ENCODE measurements around the gene AQR. TPM values are rescaled to one million over a fixed set of nuclear protein-coding genes. Genes with fewer than 3 reads are reported as not detected.
A peak's percentile ranks its signal among the peaks of the same experiment; 100 is the strongest.

Gene AQR
- 54.4 and 58.5 TPM in 2 replicates for total RNA-seq (2021)
- long read RNA-seq, full-length matches to known transcripts, result 34 of 84 reads
- long read RNA-seq, partial matches to known transcripts, result 34 of 84 reads
- long read RNA-seq, other reads (novel, unspliced or antisense), result 16 of 84 reads

DNA sequence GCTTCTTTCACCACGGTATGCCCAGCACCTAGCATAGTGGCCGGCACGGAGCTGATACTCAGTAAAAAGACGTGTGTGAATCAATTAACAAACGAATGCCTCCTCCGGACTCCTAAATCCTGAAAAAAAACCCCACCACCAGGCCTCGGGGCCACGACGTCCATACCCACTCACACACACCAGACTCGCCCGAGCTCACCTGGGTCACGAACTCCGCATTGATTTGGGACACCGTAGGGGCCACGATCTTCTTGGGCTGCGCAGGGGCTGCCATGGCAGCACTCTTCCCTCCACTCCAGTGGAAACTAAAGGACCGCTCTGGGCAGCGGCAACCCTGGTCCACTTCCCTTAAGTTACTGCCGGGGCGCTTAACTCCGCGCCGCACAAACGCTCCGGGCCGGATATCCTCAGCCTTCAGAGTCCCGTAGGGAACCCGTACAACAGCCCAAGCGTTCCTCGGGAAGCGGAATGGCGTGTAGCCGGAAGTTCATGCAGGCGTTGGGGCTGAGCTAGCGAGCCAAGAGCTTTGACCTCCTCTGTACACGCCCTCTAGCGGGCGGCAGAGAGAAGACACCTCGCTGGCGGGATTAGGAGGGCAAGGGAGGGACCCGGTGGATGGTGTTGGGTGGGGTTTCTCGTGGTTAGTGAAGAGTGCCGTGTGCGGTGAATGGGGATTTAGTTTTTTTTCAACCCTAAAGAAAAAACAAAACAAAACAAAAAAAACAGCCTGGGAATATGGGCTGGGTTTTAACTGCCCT, at the start of gene AQR:
Gene AQR (minus strand): TSS at position 403 of the 758 bp plus-strand sequence. CDS start 129 bp downstream, at position 274.
- Histone ChIP-seq H3K56ac (ENCODE audit: insufficient read length, low read depth, low read length) (no peak within 1 kb of the TSS), H3K23ac (ENCODE audit: insufficient read length, low read depth, low read length) (no peak within 1 kb of the TSS), H3T11ph (ENCODE audit: low read length) (no peak within 1 kb of the TSS), H3K27ac (ENCODE audit: insufficient read length, low read depth, low read length) (peak within 1 kb of the TSS; percentile 39), H2BK20ac (ENCODE audit: low read depth, low read length, poor library complexity, severe bottlenecking) (no peak within 1 kb of the TSS), H3K9me3 (ENCODE audit: control insufficient read depth, low read depth, low read length) (no peaks in the 10 kb centered on the region), H3K4me2 (ENCODE audit: insufficient read depth, insufficient read length, low read length) (peak within 1 kb of the TSS; percentile 95), H2BK5ac (ENCODE audit: insufficient read length, low read length) (no peak within 1 kb of the TSS), H4K20me1 (ENCODE audit: control insufficient read depth, insufficient read depth, insufficient read length) (no peaks in the 10 kb centered on the region), H3K4ac (ENCODE audit: low read depth, low read length) (no peak within 1 kb of the TSS), H2BK15ac (ENCODE audit: low read depth, low read length) (no peak within 1 kb of the TSS), H2BK12ac (ENCODE audit: insufficient read length, low read depth, low read length) (no peak within 1 kb of the TSS), H4K5ac (ENCODE audit: insufficient read length, low read depth, low read length) (no peak within 1 kb of the TSS), H3K79me1 (ENCODE audit: insufficient read depth, low read depth, low read length, poor library complexity, severe bottlenecking) (no peaks in the 10 kb centered on the region), H3K23me2 (ENCODE audit: insufficient read length, low read depth, low read length, poor library complexity, severe bottlenecking) (peaks cover 7% of the 10 kb centered on the region), H2BK120ac (ENCODE audit: low read depth, low read length, poor library complexity, severe bottlenecking) (no peak within 1 kb of the TSS), H4K91ac (ENCODE audit: insufficient read length, low read depth, low read length) (no peak within 1 kb of the TSS), H2AFZ (ENCODE audit: low read length) (no peak within 1 kb of the TSS), H3K4me1 (ENCODE audit: insufficient read depth, low read length) (no peaks in the 10 kb centered on the region), H3K27me3 (ENCODE audit: insufficient read depth, low read length) (no peaks in the 10 kb centered on the region), H3K18ac (ENCODE audit: insufficient read length, low read depth, low read length) (peak within 1 kb of the TSS; percentile 67), H3K14ac (ENCODE audit: insufficient read depth, low read length) (peak within 1 kb of the TSS; percentile 96), H3K9ac (ENCODE audit: extremely low read depth, insufficient read length, low read length) (peak within 1 kb of the TSS; percentile 96), H3K79me2 (ENCODE audit: insufficient read depth, low read length) (peaks cover 21% of the 10 kb centered on the region), H4K8ac (replicated peaks; ENCODE audit: insufficient read length, low read depth, low read length) (no peak within 1 kb of the TSS), H2AK5ac (ENCODE audit: insufficient read length, low read length) (no peak within 1 kb of the TSS)
- peaks cover 15 to 17% of the 10 kb centered on the region in 2 experiments for H3K4me1 Mint-ChIP-seq
- TF ChIP-seq, protein P1, sequence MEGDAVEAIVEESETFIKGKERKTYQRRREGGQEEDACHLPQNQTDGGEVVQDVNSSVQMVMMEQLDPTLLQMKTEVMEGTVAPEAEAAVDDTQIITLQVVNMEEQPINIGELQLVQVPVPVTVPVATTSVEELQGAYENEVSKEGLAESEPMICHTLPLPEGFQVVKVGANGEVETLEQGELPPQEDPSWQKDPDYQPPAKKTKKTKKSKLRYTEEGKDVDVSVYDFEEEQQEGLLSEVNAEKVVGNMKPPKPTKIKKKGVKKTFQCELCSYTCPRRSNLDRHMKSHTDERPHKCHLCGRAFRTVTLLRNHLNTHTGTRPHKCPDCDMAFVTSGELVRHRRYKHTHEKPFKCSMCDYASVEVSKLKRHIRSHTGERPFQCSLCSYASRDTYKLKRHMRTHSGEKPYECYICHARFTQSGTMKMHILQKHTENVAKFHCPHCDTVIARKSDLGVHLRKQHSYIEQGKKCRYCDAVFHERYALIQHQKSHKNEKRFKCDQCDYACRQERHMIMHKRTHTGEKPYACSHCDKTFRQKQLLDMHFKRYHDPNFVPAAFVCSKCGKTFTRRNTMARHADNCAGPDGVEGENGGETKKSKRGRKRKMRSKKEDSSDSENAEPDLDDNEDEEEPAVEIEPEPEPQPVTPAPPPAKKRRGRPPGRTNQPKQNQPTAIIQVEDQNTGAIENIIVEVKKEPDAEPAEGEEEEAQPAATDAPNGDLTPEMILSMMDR (conservative IDR thresholded peaks at IDR 0.05), result peak; percentile 70
- H3K9me3 Mint-ChIP-seq, result peaks cover 0 to 2% of the 10 kb centered on the region in 2 experiments; a peak in 1 of 5 replicates
- peak within 1 kb of the TSS; percentile 95 to 100 (median 99) for H3K27ac Mint-ChIP-seq
- peak within 1 kb of the TSS; percentile 96 to 99 for H3K4me3 Mint-ChIP-seq
- no CpG with 5 or more reads among the region's 44 CpGs for WGBS (ENCODE audit: extremely low coverage, insufficient read length, low lambda C conversion rate)
- peaks cover 2% of the 10 kb centered on the region; the same call in 1 of the 2 replicates for H3K27me3 Mint-ChIP-seq (ENCODE audit: low read depth)
- DNase-seq, result peak; percentile 97
- H3K36me3 Mint-ChIP-seq (ENCODE audit: insufficient read depth in 1 of 3, low read depth in 3 of 3), result peaks cover 3 to 20% (median 15%) of the 10 kb centered on the region in 3 experiments; a peak in 6 of 7 replicates
